Urinary bladder (tissue), 4 donors: ENCODE measurements around the gene ADARB2. TPM values are rescaled to one million over a fixed set of nuclear protein-coding genes. Genes with fewer than 3 reads are reported as not detected.

Experiments used
- DNase-seq: peaks from one replicate; pipeline ENCODE4 v3.0.0-alpha.2; 2015; ENCODE audit errors: extremely low spot score
- H3K27ac ChIP-seq: one replicate; pipeline ENCODE4 v1.5.1; 2013; ENCODE audit warnings: low read depth, mild to moderate bottlenecking, moderate library complexity
- H3K36me3 ChIP-seq: one replicate; pipeline ENCODE4 v1.6.1; 2013; ENCODE audit warnings: mild to moderate bottlenecking, moderate library complexity; ENCODE audit not compliant: insufficient read depth
- H3K4me1 ChIP-seq: one replicate; pipeline ENCODE4 v1.6.1; 2013; ENCODE audit warnings: mild to moderate bottlenecking, moderate library complexity; ENCODE audit not compliant: insufficient read depth
- H3K4me3 ChIP-seq: one replicate; pipeline ENCODE4 v1.5.1; 2013; ENCODE audit warnings: low read depth, low read length
- WGBS: extraction: QIAGEN DNeasy Blood & Tissue Kit; methylation state at CpG from one replicate; pipeline ENCODE4 v1.1.7; 2013; 5-methylcytosine and 5-hydroxymethylcytosine counted together
- polyA plus RNA-seq: library from polyadenylated mRNA; stranded (reverse); fragments of 200-250 nt; gene quantifications from one replicate; pipeline ENCODE4 v1.2.3, GENCODE V29; 2013
- total RNA-seq: library from RNA; depleted of rRNA; stranded (reverse); fragments of >200 nt; gene quantifications from one replicate; pipeline ENCODE4 v1.2.3, GENCODE V29; 2014
- donor health status: healthy with polysubstance abuse.
- donor health status: healthy.

Gene ADARB2
- total and polyA plus RNA-seq, 2 donors = 0.26 to 1.0 TPM

DNA sequence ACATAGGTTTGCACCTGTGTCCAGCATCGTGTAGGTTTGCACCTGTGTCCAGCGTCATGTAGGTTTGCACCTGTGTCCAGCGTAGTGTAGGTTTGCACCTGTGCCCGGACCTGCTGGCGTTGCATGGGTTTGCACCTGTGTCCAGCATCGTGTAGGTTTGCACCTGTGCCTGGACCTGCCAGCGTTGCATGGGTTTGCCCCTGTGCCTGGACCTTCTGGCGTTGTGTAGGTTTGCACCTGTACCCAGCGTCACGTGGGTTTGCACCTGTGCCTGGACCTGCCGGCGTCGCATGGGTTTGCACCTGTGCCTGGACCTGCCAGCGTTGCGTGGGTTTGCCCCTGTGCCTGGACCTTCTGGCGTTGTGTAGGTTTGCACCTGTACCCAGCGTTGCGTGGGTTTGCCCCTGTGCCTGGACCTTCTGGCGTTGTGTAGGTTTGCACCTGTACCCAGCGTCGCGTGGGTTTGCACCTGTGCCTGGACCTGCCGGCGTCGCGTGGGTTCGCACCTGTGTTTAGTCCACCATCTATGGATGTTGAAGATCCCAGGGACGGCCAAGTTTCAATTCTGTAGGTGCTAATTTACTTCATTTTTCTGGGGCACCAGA, 523.2 kb downstream of the ADARB2 start:
- 91% methylated on average over 28 of the region's 28 CpGs for WGBS
- H3K36me3 ChIP-seq = no peaks in the 10 kb centered on the region

GRCh38 chr10:1213252-1214070, 523.9 kb downstream of the ADARB2 start:
- 85% methylated on average over 21 of the region's 21 CpGs for WGBS
- Histone ChIP-seq H3K36me3 (no peaks in the 10 kb centered on the region), H3K27ac (no peak overlapping the region), H3K4me1 (no peaks in the 10 kb centered on the region), H3K4me3 (no peak overlapping the region)
- DNase-seq = no peak

More for the DNA sequence above, 523.2 kb downstream of the ADARB2 start:
- H3K4me3 ChIP-seq = no peak overlapping the region
- DNase-seq = no peak
- no peak overlapping the region for H3K27ac ChIP-seq
- H3K4me1 ChIP-seq = no peaks in the 10 kb centered on the region

GRCh38 chr10:1212571-1213141, 524.7 kb downstream of the ADARB2 start:
- 72% methylated on average over 9 of the region's 9 CpGs for WGBS
- Histone ChIP-seq H3K27ac (no peak overlapping the region), H3K36me3 (no peaks in the 10 kb centered on the region), H3K4me3 (no peak overlapping the region), H3K4me1 (no peaks in the 10 kb centered on the region)
- no peak for DNase-seq

DNA sequence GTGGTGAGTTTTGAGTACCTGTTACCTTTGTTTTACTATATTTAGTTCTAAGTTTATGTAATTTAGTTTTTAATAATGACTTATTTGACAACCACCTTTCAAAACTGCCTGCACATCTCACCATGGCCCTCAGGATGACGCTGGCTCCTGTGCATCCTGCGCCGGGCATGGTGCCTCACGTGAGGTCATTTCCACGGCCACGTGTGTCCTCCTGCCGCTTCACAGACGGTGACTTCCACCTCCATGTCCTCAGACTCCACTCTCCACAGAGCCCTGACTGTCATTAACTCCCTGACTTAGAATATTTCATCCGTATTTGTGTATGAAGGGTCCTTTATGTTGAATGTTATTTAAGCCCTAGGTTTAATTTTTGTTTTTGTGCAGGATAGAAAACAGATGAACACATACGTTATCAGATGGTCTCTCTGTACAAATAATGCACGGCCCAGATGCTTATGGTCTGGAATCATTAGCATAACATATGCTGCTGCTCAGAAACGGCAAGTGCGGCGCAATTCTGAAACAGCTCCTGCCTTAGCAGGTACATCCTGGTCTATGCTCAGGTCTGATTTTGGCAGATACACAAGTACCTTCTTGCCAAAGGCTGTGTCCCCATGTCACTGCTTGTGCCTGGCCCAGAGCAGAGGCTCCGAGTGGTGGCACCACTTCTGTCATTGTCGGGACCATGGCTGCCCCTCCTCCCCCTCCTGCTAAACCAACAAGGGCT, 525.3 kb downstream of the ADARB2 start:
- Histone ChIP-seq H3K4me1 (no peaks in the 10 kb centered on the region), H3K36me3 (no peaks in the 10 kb centered on the region), H3K4me3 (no peak overlapping the region), H3K27ac (no peak overlapping the region)
- DNase-seq = no peak
- WGBS = 66% methylated on average over 16 of the region's 16 CpGs

DNA sequence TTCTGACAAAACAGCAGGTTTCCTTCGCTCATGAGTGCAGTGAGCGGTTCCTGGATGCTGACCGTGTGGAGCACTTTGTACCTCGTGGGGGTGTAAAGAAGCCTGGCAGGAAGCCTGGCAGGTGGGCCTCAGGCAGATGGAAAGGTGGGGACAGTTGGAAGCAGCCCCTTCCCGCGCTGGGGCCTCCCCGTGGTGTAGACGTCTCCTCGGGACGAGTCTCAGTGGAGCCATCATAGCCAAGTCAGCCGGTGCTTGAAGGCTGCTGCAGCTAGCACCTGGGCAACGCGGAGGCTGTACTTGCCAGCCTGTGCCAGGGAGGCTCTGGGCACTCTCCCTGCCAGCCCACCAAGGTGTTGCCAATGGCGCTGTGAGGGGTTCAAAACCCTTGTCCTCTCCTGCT, 526.7 kb downstream of the ADARB2 start:
- WGBS = 81% methylated on average over 14 of the region's 14 CpGs
- no peak for DNase-seq
- Histone ChIP-seq H3K4me3 (no peak overlapping the region), H3K36me3 (no peaks in the 10 kb centered on the region), H3K4me1 (no peaks in the 10 kb centered on the region), H3K27ac (no peak overlapping the region)

GRCh38 chr10:1209355-1209979, 527.9 kb downstream of the ADARB2 start:
- no peak for DNase-seq
- 87% methylated on average over 8 of the region's 8 CpGs for WGBS

GRCh38 chr10:1208366-1209311, 528.7 kb downstream of the ADARB2 start:
- no peak for DNase-seq
- H3K4me1 ChIP-seq = no peaks in the 10 kb centered on the region
- no peak overlapping the region for H3K27ac ChIP-seq
- no peak overlapping the region for H3K4me3 ChIP-seq
- H3K36me3 ChIP-seq = no peaks in the 10 kb centered on the region
- WGBS = 88% methylated on average over 20 of the region's 20 CpGs

More at GRCh38 chr10:1209355-1209979, 527.9 kb downstream of the ADARB2 start:
- Histone ChIP-seq H3K36me3 (no peaks in the 10 kb centered on the region), H3K27ac (no peak overlapping the region), H3K4me1 (no peaks in the 10 kb centered on the region), H3K4me3 (no peak overlapping the region)

DNA sequence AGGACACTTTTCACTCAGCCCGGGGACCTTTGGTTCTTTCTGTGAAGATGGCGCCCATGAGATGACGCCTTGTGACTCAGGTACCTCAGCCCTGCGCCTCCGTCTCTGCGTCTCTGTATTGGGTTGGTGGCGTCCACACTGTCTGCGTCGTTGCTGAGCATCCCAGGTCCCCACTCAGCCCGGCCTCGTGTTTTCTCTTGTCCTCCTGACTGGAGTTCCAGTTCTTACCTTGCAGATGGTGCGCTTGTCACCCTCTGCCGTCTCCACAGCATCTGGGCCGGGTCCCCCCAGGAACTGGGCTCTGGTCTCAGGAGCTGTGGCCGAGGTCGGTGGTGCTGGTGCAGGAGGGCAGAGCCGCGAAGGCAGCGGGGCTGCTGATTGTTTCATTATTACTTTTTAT, 530.7 kb downstream of the ADARB2 start:
- WGBS = 96% methylated on average over 19 of the region's 19 CpGs
- no peaks in the 10 kb centered on the region for H3K36me3 ChIP-seq
- H3K4me3 ChIP-seq = no peak overlapping the region
- no peak for DNase-seq
- H3K4me1 ChIP-seq = no peaks in the 10 kb centered on the region
- H3K27ac ChIP-seq = no peak overlapping the region

DNA sequence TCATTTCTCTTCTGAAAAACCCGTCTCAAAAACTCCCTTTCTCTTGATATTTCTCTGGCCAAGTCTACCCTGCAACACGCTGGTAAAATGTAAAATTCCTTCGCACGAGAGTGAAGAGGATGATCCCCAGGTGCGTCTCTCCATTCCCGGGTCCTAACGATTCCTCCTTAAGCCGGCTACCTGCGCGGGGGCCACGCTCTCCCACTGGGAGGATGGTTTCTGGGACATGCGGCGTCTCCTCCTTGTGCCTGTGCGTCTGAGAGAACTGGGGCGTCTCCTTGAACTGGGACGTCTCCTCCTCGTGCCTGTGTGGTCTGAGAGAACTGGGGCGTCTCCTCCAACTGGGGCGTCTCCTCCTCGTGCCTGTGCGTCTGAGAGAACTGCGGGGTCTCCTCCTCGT, 531.2 kb downstream of the ADARB2 start:
- WGBS = 87% methylated on average over 23 of the region's 23 CpGs
- H3K27ac ChIP-seq = no peak overlapping the region
- no peaks in the 10 kb centered on the region for H3K36me3 ChIP-seq
- no peak overlapping the region for H3K4me3 ChIP-seq
- no peak for DNase-seq
- H3K4me1 ChIP-seq = no peaks in the 10 kb centered on the region

DNA sequence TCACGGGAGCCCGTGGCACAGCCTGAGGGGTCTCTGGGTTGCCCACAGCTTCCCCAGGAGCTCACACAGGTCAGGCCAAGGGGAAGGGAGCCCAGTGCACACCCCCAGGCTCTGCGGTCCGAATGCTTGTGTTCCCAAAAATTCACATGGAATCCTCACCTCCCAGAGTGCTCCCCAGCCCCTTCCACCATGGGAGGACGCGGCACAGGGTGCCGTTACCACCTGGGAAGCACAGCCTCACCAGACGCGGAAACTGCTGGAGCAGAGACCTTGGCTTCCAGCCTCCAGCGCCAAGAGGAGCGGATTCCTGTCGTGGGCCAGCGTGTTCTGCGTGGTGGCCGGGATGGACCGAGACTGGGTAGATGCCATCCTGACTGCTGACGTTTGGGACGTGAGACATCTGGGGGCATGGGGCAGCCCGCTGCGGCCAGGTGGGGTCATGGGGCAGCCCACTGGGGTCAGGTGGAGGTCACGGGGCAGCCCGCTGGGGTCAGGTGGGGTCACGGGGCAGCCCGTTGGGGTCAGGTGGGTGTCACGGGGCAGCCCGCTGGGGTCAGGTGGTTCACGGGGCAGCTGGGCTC, 531.8 kb downstream of the ADARB2 start:
- no peak for DNase-seq
- no peak overlapping the region for H3K4me3 ChIP-seq
- H3K4me1 ChIP-seq = no peaks in the 10 kb centered on the region
- no peak overlapping the region for H3K27ac ChIP-seq
- 93% methylated on average over 27 of the region's 27 CpGs for WGBS
- H3K36me3 ChIP-seq = no peaks in the 10 kb centered on the region

DNA sequence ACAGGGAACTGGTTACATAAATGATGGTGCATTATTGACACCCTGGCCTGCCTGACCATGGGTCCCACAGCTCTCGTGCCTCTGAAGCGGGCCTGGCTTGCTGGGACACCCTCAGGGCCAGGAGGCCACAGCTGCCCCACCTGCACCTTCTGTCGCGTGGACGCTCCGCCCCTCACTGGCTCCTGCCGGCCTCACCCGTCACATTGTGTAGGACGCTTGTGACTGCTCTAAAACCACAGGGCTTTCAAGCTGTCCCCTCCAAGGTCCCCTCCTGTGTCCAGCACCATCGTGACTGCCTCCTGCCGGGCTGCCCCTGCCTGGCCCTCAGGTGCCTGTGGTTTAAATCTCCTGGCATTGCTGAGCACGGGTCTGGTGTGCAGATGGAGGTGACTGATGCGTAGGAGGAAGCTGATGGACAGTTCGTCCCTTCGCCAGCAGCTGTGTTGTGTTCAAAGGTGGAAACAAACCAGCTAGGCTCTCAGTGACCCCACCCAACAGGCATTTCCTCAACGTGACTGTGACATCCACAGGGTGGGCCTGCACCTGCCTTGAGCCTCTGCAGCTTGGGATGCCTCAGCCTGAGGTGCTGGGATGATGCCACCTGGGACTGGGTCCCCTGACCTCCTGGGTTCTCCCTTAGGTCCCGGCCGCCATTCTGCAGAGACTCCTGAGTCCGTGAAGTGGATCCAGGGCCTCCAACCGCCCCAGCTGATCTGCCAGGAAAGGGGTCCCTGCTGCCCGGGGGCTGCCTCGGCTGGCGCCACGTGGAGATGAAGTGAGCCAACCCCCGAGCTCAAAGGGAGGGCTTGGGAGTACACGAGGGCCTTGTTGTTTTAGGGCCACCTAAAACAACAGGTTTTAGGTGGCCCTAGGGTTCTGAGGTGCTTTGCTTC, 532.6 kb downstream of the ADARB2 start:
- DNase-seq = no peak
- no peaks in the 10 kb centered on the region for H3K4me1 ChIP-seq
- 85% methylated on average over 26 of the region's 26 CpGs for WGBS
- H3K36me3 ChIP-seq = no peaks in the 10 kb centered on the region
- H3K4me3 ChIP-seq = no peak overlapping the region
- no peak overlapping the region for H3K27ac ChIP-seq
